Measurements from ENCODE around the gene ACO2.

- TF ChIP-seq, protein P1, sequence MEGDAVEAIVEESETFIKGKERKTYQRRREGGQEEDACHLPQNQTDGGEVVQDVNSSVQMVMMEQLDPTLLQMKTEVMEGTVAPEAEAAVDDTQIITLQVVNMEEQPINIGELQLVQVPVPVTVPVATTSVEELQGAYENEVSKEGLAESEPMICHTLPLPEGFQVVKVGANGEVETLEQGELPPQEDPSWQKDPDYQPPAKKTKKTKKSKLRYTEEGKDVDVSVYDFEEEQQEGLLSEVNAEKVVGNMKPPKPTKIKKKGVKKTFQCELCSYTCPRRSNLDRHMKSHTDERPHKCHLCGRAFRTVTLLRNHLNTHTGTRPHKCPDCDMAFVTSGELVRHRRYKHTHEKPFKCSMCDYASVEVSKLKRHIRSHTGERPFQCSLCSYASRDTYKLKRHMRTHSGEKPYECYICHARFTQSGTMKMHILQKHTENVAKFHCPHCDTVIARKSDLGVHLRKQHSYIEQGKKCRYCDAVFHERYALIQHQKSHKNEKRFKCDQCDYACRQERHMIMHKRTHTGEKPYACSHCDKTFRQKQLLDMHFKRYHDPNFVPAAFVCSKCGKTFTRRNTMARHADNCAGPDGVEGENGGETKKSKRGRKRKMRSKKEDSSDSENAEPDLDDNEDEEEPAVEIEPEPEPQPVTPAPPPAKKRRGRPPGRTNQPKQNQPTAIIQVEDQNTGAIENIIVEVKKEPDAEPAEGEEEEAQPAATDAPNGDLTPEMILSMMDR (conservative IDR thresholded peaks at IDR 0.05; ENCODE audit: low read depth, low read length): no peak
- no peak for TF ChIP-seq EZH2 (IDR thresholded peaks at IDR 0.05; ENCODE audit: borderline replicate concordance, low read depth, low read length, poor library complexity, severe bottlenecking)
Observed at GRCh38 chr22:41436322-41437113, 32.4 kb upstream of the ACO2 start.
